OCI-LY1 (cell line): ENCODE measurements around the gene SERTAD2.

Source experiments
- EZH2 ChIP-seq: fragments of 200-600 bp; sonication (generic), shearing (Covaris generic); IDR thresholded peaks from 2 replicates; pipeline ENCODE4 v1.8.0; 2017; ENCODE audit warnings: borderline replicate concordance, mixed run types, mild to moderate bottlenecking, antibody characterized with exemption, low read length, moderate library complexity, mixed read lengths
- TF ChIP-seq, protein P1 (sequence below): fragments of 200-600 bp; sonication (generic), shearing (Covaris generic); IDR thresholded peaks from 2 replicates; pipeline ENCODE4 v1.5.1; 2017; ENCODE audit warnings: mild to moderate bottlenecking, antibody characterized with exemption, low read length, moderate library complexity, mixed read lengths

DNA sequence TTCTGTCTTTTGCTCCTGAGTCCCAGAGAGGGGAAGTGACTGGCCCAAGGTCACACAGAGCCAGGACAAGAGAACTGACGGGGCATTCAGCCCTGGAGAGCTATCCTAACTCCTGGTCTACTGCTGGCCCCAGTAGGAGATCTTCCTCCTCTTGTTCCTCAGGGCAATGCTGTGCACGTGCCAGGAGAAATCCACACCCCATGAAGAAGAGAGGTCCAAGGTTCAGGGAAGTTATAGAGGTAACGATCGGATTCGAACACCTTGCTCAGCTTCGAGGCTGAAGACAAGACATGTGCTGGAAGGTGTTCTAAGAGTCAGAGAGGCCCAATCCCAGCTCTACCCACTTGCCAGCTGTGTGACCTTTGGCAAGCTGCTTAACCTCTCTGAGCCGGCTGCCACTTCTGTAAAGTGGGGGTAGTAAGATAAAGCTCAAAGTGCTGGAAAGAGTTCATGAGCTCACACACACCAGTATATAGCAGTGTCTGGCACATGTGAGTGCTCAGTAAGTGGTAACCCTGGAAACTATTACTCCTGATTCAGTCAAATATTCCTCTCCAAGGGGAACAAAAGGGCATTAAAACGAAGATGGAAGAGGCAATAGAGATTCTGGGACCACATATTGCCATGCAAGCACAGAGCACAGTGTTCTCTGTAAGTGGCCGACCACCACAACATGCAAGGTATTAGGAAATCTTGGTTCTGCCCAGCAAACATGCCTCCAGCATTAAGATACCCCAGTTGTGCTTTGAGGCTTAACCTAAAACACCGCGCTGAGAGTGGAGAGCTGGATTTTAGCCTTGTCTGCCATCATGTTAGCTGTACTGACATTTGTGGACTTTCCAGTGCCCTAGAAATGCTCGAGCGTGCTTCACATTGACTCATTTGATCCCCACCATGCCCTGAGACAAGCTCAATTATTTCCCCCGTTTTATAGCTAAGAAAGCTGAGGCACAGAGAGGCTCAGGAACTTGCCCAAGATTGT lies 25.6 kb downstream of the SERTAD2 start:
- TF ChIP-seq, protein P1, sequence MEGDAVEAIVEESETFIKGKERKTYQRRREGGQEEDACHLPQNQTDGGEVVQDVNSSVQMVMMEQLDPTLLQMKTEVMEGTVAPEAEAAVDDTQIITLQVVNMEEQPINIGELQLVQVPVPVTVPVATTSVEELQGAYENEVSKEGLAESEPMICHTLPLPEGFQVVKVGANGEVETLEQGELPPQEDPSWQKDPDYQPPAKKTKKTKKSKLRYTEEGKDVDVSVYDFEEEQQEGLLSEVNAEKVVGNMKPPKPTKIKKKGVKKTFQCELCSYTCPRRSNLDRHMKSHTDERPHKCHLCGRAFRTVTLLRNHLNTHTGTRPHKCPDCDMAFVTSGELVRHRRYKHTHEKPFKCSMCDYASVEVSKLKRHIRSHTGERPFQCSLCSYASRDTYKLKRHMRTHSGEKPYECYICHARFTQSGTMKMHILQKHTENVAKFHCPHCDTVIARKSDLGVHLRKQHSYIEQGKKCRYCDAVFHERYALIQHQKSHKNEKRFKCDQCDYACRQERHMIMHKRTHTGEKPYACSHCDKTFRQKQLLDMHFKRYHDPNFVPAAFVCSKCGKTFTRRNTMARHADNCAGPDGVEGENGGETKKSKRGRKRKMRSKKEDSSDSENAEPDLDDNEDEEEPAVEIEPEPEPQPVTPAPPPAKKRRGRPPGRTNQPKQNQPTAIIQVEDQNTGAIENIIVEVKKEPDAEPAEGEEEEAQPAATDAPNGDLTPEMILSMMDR = no peak
- no peak for TF ChIP-seq EZH2
